ENCODE data around the gene EMSY. TPM values are rescaled to one million over a fixed set of nuclear protein-coding genes. Genes with fewer than 3 reads are reported as not detected.
A peak's percentile ranks its signal among the peaks of the same experiment; 100 is the strongest.

EMSY gene
- total and polyA plus RNA-seq, 12 donors = 7.0 to 48.0 (median 16.4) TPM

GRCh38 chr11:76600124-76600655, 155.4 kb downstream of the EMSY start:
- Histone ChIP-seq H3K4me3 (no peak overlapping the region), H3K27ac (no peak overlapping the region), H3K9me3 (replicated peaks in 1 of 3) (no peaks in the 10 kb centered on the region), H3K27me3 (no peaks in the 10 kb centered on the region), H3K4me1 (replicated peaks in 1 of 2) (peaks cover 20 to 21% of the 10 kb centered on the region in 2 donors), H3K36me3 (replicated peaks in 1 of 2) (no peaks in the 10 kb centered on the region)
- intact Hi-C loops (cut with DNase I) = no loop called here
- WGBS, 4 donors = 85 to 95% (median 90%) methylated on average over 10 of the region's 10 CpGs
- TF ChIP-seq POLR2A (IDR thresholded peaks at IDR 0.05) = no peak
- no peak for TF ChIP-seq CTCF (IDR thresholded peaks at IDR 0.05)
- peak in 1 of 7 donors; percentile 3 for DNase-seq

GRCh38 chr11:76601272-76601671, 156.5 kb downstream of the EMSY start:
- Histone ChIP-seq H3K9me3 (replicated peaks in 1 of 3) (no peaks in the 10 kb centered on the region), H3K27me3 (no peaks in the 10 kb centered on the region), H3K4me3 (no peak overlapping the region), H3K36me3 (replicated peaks in 1 of 2) (no peaks in the 10 kb centered on the region), H3K4me1 (replicated peaks in 1 of 2) (peaks cover 23 to 27% of the 10 kb centered on the region in 2 donors), H3K27ac (peak overlapping the region in 2 of 5 donors; percentile 77 to 91)
- DNase-seq = peak in 3 of 7 donors; percentile 6 to 46 (median 17)
- 90 to 93% (median 90%) methylated on average over 7 of the region's 7 CpGs for WGBS, 4 donors
- intact Hi-C loops (cut with DNase I) = no loop called here
- no peak for TF ChIP-seq POLR2A (IDR thresholded peaks at IDR 0.05)
- TF ChIP-seq CTCF (IDR thresholded peaks at IDR 0.05) = no peak

- H3K4me1 ChIP-seq (replicated peaks in 1 of 2) = peaks cover 23 to 27% of the 10 kb centered on the region in 2 donors
- peak in 2 of 7 donors; percentile 11 to 14 for DNase-seq
- no peaks in the 10 kb centered on the region for H3K36me3 ChIP-seq (replicated peaks in 1 of 2)
- H3K27me3 ChIP-seq = no peaks in the 10 kb centered on the region
- WGBS, 4 donors = 67 to 96% (median 89%) methylated on average over 3 of the region's 3 CpGs
- TF ChIP-seq POLR2A (IDR thresholded peaks at IDR 0.05) (no peak), CTCF (IDR thresholded peaks at IDR 0.05) (no peak)
- intact Hi-C loops (cut with DNase I) = no loop called here
- H3K9me3 ChIP-seq (replicated peaks in 1 of 3) = no peaks in the 10 kb centered on the region
- H3K27ac ChIP-seq = peak overlapping the region in 3 of 5 donors; percentile 38 to 91 (median 77)
- H3K4me3 ChIP-seq = no peak overlapping the region
These were observed 156.9 kb downstream of the EMSY start for GRCh38 chr11:76601724-76602123.

- intact Hi-C loops (cut with DNase I) = no loop called here
- Histone ChIP-seq H3K27ac (peak overlapping the region in 4 of 5 donors; percentile 19 to 91 (median 58)), H3K9me3 (replicated peaks in 1 of 3) (no peaks in the 10 kb centered on the region), H3K27me3 (no peaks in the 10 kb centered on the region), H3K36me3 (replicated peaks in 1 of 2) (no peaks in the 10 kb centered on the region), H3K4me1 (replicated peaks in 1 of 2) (peaks cover 23 to 27% of the 10 kb centered on the region in 2 donors), H3K4me3 (no peak overlapping the region)
- TF ChIP-seq POLR2A (IDR thresholded peaks at IDR 0.05) = no peak
- TF ChIP-seq CTCF (IDR thresholded peaks at IDR 0.05) = no peak
- peak; percentile 79 to 93 (median 90) for DNase-seq
- 16 to 44% (median 18%) methylated on average over 6 to 8 of the region's 8 CpGs for WGBS, 4 donors
These were observed 157.6 kb downstream of the EMSY start for GRCh38 chr11:76602431-76602861.

Small RNA genes within 50 kb of the gene (small RNA-seq; reads per million reads assigned to genes)
- gene AP001189.2 (0 reads per million in 2 donors), gene RF00019 (0 reads per million in 2 donors)

Other genes starting within 250 kb of the EMSY start
- gene WNT11, start 238.5 kb upstream of the EMSY start, total RNA-seq = 10 to 100 TPM; 17.9 to 88.2 (median 36.4) TPM
- 10 to 100 TPM in 1 of 3 donors, 1 to 10 TPM in 2; 3.8 to 14.1 (median 9.4) TPM for gene WNT11, start 238.5 kb upstream of the EMSY start, polyA plus RNA-seq
- 10 to 100 TPM; 24.8 to 64.2 (median 43.5) TPM for gene THAP12, start 63.9 kb upstream of the EMSY start, total RNA-seq
- 10 to 100 TPM; 18.9 to 75.4 (median 21.9) TPM for gene THAP12, start 63.9 kb upstream of the EMSY start, polyA plus RNA-seq
- gene GVQW3, start 63.7 kb upstream of the EMSY start, total RNA-seq = 10 to 100 TPM in 1 of 9 donors, 1 to 10 TPM in 6, under 1 TPM in 2; 0.54 to 10.9 (median 2.5) TPM
- gene GVQW3, start 63.7 kb upstream of the EMSY start, polyA plus RNA-seq = 1 to 10 TPM in 1 of 3 donors, under 1 TPM in 2; 0.61 to 6.6 (median 0.97) TPM
- gene LRRC32, start 225.7 kb downstream of the EMSY start, total RNA-seq = 100 to 1,000 TPM in 3 of 9 donors, 10 to 100 TPM in 6; 20.9 to 153 (median 85.4) TPM
- gene LRRC32, start 225.7 kb downstream of the EMSY start, polyA plus RNA-seq = 100 to 1,000 TPM in 2 of 3 donors, 10 to 100 TPM in 1; 63.7 to 389 (median 302) TPM

Measured in adrenal gland (tissue), 12 donors.